ENCODE measurements around the gene HAVCR2.

HAVCR2 gene

GRCh38 chr5:157108976-157109375 lies at the start of gene HAVCR2:
Gene HAVCR2 (minus strand): TSS chr5:157109044. CDS start chr5:157108983, 61 bp downstream.
- DNase-seq (ENCODE audit: low spot score): peak; percentile 47

DNA sequence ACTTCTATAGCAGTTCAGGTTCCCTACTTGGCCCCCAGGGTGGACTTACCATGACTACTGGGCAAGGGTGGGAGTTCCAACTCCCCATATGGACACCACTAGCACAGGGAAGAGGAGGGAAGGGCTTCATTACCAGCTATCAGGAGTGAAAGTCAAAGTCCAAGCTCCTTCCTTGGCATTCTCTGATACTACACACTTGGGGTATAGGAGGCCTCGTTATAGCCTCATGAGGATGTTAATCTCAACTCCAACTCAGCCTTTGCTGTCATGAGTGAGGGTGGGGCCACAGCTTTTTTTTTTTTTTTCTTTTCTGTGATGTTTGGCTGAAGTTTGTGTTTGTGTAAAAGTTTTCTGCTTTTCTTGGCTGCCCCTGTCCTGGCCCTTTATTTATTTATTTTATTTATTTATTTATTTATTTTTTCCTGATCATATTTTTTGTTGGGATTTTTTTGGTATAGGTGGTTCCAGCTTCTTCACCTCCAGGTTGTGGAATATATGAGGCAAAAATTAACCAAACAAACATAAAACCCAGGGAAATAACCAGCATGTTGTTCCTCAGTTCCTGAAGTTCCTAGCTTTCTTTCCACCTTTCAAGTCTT lies 48.5 kb upstream of the HAVCR2 start:
- DNase-seq (ENCODE audit: low spot score): no peak

- no peak for DNase-seq (ENCODE audit: low spot score)
These were observed 46.5 kb upstream of the HAVCR2 start for GRCh38 chr5:157155297-157155696.

DNA sequence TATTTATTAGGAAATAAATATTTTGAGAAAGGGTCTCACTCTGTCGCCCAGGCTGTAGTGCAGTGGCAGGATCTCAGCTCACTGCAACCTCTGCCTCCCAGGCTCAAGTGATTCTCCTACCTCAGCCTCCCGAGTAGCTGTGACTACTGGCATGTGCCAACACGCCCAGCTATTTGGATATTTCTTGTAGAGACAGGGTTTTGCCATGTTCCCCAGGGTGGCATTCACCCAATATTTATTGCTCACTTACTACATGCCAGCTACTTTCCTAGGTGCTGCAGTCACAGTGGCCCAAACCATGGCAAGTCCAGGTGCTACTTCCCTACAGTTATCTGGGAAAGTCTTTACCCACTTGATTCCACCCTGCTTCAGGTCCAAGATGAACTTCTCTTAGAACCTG lies 42.2 kb upstream of the HAVCR2 start:
- no peak for DNase-seq (ENCODE audit: low spot score)

GRCh38 chr5:157148734-157149615 lies 40.1 kb upstream of the HAVCR2 start:
- peak; percentile 91 for DNase-seq (ENCODE audit: low spot score)

GRCh38 chr5:157143127-157143971 lies 34.5 kb upstream of the HAVCR2 start:
- peak; percentile 32 for DNase-seq (ENCODE audit: low spot score)

DNA sequence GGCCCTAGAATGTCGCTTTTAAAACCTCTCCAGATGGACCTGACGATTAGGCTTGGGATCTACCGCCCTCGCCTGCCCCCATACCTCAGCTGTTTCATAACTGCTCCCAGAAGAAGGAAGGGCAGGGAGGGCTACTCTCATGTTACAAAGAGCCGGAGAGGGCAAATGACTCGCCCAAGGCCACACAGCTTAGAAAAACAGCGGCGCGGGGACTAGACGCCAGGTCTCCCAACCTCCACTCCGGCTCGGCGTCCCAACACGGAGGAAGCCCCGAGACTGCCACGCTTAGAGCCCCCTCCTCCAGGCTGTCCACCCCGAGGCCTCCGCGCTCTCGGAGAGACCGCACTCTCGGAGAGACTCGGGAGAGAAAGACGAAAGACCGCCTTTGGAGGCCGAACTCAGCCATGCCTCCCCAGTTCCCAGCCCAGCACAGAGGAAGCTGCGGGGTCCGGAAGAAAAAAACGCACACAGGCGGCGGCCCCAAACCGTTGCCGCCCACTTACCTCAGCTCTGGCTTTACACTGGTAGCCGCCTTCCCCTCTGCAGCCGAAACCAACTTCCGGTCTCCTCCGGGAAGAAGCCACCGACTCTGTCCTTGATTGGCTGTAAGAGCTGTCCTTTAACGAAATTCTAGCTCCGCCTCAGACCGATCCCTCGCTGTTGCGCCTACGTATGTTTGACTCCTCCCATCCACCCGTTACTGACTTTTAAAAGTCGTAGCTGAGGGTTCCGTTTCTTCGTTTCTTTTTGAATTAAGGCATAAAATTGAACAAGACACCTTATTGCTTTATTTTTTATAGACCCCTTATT lies 33.7 kb upstream of the HAVCR2 start, which contains the start of gene MED7:
MED7 (minus strand) TSS at position 549 of the 810 bp plus-strand sequence. CDS start 3,434 bp downstream, outside the sequence.
- peak; percentile 98 for DNase-seq (ENCODE audit: low spot score)

- no peak for DNase-seq (ENCODE audit: low spot score)
These were observed 28.8 kb upstream of the HAVCR2 start for GRCh38 chr5:157137691-157138090.

DNA sequence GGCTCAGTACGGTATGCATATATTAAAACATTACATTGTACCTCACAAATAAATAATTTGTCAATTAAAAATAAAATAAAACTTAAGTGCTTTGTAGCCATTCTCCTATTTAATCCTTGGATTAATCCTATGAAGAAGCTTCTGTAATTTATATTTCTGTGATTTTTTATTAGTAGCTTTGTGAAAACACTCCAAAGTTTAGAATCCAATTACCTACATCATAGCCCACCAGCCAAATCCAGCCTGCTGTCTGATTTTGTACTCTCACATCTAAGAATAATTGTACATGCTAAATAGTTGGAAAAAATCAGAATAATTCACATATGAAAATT lies 23.4 kb upstream of the HAVCR2 start:
- no peak for DNase-seq (ENCODE audit: low spot score)

DNA sequence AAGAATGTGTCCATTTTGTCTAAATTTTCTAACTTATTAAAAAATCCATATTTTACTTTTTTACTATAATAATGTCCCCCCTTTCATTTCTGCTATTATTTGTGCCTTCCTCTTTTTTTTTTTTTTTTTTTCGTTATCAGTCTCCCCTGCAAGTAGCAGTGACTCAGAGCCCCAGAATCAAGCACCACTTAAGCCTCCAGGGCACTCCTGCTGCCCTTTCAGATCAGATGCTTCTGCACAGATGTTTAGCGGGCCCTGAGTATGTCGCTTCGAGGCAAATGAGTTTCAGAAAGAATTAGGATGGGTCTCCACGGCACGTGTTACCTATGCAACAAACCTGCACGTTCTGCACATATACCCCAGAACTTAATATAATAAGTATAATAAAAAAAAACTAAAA lies 22.1 kb upstream of the HAVCR2 start:
- no peak for DNase-seq (ENCODE audit: low spot score)

GRCh38 chr5:157121709-157122108 lies 12.9 kb upstream of the HAVCR2 start:
- DNase-seq (ENCODE audit: low spot score): no peak

- DNase-seq (ENCODE audit: low spot score): no peak
These were observed 11.3 kb upstream of the HAVCR2 start for GRCh38 chr5:157120102-157120501.

DNA sequence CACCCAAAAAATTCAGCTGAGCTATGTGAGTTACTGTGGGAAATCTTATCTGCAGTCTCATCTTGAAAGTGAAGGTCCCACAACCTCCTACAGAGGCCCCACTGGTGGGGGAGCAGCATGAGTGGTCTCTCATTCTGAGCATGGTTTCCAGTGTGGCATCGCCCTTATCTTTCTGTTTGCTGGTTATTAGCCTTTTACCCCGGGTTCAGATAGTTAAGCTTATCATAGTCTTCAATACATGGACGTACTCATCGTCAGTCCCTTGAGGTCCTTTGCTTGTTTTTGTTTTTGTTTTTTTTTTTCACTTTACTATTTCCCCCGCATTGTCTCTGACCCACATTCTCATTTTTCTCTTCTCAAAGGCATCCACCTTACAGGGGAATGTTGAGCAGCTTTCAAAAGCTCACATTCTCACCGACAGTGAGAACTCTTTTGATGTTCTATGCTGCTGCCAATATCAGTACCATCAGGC lies 7.7 kb upstream of the HAVCR2 start:
- no peak for DNase-seq (ENCODE audit: low spot score)

- no peak for DNase-seq (ENCODE audit: low spot score)
These were observed 6.7 kb upstream of the HAVCR2 start for GRCh38 chr5:157115502-157115901.

GRCh38 chr5:157115012-157115411 lies 6.2 kb upstream of the HAVCR2 start:
- DNase-seq (ENCODE audit: low spot score): no peak

DNA sequence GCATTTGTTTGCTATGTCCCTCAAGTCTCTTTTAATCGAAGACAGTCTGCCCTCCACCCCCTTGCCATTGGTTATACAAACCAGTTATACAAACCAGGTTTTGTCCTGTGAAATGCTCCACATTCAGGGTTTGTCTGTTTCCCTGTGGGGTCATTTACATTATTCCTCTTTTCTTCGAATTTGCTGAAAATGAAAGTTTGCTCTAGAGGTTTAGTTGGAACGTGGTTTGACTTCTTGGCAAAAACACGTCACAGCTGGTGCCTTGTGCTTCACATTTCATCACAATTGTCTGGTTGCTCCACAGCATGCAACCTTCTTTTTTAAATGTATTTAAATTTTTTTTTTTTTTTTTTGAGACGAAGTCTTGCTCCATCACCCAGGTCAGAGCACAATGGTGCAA lies 4.2 kb upstream of the HAVCR2 start:
- DNase-seq (ENCODE audit: low spot score): no peak

DNA sequence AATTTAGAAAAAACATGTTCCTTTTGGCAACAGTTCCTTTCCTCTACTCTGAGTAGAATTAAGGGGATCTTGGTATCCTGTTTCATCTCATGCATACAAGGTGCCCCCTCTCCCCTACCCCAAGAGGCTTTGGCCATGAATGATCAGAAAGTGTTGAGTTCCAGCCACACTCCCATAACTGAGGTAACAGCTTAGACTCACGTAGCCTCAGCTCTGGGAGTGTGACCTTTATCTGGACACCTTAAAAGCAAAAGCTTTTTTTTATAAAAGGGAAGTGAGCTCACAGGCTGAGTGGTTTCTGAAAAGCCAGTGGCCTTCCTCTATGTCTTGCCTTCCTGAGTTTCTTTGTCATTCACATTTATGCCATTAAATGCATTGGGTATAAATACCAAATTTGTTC lies 900 bp upstream of the HAVCR2 start:
- DNase-seq (ENCODE audit: low spot score): peak; percentile 41

DNA sequence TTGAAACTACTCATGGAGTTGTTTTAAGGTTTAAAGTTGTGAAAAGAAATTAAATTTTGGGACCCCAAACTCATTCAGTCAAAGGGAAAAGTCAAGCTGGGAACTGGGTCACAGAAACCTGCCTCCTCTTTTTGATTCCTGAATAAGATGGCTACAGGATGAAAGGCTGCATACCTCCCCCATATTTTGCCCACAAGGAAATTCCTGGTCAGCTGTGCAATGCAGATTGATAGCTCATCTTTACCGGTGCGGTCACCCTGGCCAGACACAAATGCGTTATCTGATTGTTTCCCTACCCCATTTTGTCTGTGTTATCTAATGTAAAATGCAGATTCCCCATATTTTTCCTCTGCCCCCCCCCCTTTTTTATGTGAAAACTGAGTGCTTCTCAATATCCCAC lies 1.3 kb downstream of the HAVCR2 start:
- no peak for DNase-seq (ENCODE audit: low spot score)

DNA sequence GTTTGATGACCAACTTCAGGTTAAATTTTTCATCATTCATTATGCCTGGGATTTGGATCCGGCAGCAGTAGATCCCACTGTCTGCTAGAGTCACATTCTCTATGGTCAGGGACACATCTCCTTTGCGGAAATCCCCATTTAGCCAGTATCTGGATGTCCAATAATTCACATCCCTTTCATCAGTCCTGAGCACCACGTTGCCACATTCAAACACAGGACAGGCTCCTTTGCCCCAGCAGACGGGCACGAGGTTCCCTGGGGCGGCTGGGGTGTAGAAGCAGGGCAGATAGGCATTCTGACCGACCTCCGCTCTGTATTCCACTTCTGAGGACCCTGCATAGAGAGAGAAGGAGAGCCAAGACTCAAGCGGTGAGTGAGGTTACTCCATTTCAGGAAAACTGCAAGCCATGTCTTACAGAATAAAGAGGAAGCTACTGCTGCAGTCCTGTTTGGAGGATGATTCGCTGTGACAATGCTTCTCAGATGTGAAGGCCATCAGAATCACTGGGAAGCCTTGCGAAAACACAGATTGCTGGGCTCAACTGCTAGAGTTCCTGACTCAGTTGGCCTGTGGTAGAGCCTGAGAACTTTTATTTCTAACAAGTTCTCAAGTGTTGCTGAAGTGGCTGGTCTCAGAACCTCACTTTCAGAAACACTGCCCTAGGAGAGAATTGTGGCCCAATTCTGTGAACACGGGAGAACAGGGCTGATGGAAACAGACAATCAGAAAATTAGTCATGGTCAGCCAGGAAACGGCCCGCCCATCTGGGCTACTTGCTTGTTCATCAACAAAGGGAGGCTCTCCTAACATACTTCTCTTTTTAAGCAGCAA lies 2.0 kb downstream of the HAVCR2 start:
- DNase-seq (ENCODE audit: low spot score): peak; percentile 16

DNA sequence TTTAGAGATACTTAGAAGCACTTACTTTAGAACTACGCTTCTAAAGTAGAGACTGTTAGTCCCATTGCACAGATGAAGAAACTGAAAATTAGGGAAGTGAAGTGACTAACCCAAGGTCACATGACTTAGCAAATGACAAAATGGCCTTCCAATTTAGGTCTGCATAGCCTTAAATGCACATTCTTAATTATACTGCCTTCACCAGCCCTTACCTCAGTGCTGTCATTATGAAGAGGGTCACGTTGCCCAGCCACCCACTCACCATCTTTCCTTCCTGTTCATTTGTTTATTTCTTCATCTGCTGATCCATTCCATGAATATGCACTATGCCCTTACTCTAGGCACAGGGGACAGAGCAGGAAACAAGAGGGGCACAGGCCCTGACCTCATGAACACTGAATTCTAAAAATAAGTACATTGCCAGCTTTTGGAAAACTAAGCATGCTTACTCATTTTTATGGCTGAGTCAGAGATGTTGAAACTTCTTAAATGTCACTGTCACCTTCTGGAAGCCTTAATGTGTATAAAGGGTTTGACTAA lies 8.6 kb downstream of the HAVCR2 start:
- no peak for DNase-seq (ENCODE audit: low spot score)

Data from CD4-positive, alpha-beta T cell treated with Interleukin-15 for 4 hours (primary cell).